HG02588 (cell line): ENCODE measurements around the gene FZR1.

Experiments
- ATAC-seq: cut with Tn5 transposase; IDR thresholded peaks from one replicate; pipeline ENCODE4 v1.9.1; 2021; ENCODE audit warnings: mild to moderate bottlenecking, moderate library complexity; ENCODE audit not compliant: unreplicated experiment

FZR1 gene

GRCh38 chr19:3512562-3513228 lies 6.6 kb downstream of the FZR1 start:
- ATAC-seq: no peak

DNA sequence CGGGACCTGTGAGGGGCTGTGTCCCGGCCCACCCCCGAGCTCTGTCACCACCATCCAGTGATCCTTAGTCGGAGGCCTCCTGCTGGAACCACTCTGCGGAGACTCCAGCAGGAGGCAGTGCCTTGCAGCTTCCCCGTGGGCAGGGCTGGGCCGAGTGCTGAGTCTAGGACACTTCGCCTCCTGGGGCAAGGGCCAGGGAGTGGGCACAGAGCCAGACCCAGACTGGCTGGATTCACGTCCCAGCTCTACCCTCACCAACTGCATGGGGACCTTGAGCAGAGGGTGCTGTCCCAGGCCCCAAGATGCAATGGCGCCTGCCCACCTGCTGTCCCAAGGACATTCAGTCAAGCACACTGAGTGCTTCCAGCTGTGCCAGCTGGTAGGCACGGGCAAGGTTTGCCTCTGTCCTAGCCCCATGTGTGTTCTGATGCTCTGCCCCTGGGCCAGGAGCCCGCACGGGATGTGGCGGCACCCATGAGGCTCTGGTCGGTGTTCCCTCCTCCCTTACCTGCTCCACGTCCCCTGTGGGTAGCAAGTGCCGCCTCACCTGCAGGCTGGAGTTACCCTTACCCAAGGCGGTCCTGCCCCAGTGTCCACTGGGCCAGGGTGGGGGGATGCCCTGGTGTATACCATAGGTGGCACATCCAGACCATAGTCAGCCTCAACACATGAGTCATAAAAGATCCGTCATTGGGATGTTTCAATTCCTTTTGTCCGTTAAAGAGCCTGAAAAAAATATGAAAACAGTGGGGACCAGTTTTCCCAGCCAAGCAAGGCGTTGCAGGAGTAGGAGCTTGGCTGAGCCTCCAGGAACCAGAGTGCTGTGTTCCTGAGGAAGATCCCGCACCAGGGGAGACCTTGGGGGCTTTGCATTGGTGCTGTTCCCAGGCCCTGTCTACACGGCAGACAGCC lies 7.4 kb downstream of the FZR1 start:
- ATAC-seq: no peak

DNA sequence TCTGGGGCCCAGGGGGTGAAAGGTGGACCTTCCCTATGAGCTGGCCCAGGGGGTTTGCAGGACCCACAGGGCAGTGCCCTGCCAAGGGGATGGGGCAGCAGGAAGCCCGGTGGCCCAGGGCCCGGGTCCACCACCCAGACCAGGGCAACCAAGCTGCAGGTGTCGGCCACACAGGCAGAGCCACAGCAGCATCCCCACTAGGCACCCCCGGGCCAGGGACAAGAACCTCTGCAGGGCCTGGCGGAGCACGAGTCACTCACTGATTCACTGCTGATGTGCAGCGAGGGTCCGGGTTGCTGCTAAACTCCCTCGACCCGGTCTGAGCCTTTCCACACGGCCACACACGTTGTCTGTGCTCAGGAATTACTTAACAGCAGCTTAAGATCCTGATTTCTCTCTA lies 8.8 kb downstream of the FZR1 start:
- ATAC-seq: no peak

- ATAC-seq: no peak
Measured at GRCh38 chr19:3515891-3516422, 9.8 kb downstream of the FZR1 start.

- no peak for ATAC-seq
Measured at GRCh38 chr19:3516675-3517207, 10.6 kb downstream of the FZR1 start.

DNA sequence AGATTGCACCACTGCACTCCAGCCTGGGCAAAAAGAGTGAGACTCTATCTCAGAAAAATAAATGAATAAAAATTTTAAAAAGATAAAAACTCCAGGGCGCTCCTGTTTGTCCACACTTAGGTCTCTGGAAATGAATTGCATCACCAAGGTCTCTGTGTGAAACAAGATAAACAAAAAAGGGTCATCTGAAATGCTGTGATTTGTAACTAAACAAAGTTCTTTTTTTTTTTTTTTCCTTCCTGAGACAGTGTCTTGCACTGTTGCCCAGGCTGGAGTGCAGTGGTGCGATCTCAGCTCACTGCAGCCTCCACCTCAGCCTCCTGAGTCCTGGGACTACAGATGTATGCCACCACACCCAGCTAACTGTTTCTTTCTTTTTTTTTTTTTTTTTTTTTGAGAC lies 11.5 kb downstream of the FZR1 start:
- no peak for ATAC-seq

GRCh38 chr19:3518255-3518654 lies 12.1 kb downstream of the FZR1 start:
- no peak for ATAC-seq

GRCh38 chr19:3518659-3519058 lies 12.5 kb downstream of the FZR1 start:
- ATAC-seq: no peak

DNA sequence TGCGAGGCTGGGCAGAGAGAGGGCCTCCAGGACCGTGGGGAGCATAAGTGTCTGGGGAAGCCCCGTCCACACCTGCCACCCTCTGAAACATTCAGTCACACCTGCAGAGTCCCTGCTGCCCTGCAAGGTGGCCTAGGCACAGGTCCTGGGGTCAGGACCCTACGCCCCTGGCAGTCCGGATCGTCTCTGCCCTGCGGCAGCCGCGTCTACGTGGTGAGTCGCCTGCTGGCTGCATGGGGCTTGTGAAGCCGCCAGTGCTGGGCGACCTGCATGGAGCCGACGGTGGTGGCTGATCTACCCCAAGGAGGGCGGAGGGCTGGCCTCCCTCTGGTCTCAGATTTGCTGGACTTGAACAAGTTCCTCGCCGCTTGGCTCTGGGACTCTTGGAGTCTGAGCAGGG lies 13.0 kb downstream of the FZR1 start:
- no peak for ATAC-seq

DNA sequence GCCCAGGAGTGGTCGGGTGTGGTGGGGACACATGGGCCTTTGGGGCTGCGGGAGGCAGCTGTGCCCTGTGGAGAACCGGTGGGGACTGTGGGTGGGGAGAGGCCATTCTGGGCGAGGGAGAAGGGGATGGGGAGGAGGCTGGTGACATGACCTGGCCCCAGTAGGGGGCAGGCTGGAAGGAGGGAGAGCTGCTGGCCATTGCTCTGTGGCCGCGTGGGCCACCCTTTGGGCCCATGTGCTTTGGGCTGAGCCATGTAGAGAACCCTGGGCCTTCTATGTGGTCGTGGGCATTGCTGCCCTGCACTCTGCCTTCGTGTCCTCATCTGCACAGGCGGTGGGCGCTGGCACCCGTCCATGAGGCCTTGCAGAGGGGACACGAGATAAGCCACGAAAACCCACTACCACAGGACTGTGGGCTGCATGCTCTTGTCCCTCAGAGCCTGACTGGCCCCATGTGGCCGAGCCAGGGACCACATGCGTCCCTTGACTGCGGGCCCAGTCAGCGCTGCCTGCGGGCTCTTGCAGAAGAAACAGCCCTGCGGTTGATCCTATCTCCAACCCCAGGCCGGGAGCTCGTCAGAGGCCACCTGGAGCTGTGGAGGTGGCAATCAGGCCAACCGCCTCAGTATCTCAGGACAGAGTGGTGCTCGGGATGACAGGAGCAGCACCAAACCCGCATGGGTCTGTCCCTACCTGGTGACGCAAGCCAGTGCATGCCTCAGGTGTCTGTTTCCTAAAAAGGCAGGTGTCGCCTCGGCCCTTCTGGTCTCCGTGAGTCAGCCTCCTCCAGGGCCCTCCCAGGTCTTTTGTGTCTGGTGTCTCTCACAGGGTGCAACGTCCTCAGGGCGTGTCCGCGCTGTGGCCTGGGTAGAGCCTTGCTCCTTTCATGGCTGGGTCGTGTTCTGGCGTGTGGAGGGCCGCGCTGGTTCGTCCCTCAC lies 14.3 kb downstream of the FZR1 start:
- ATAC-seq: no peak

DNA sequence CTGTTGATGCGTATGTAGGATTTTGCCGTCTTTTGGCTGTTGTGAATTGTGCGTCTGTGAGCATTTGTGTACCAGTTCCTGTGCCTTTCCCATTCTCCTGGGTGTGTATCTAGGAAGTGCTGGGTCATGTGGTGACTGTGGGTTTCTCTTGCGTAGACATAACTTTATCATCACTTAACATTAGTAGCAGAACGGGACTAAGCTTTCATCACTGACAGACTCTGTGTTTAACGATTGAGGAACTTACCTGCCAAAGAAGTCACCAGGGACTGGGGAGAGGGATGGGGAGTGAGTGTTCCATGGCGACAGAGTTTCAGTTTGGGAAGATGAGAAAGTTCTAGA lies 15.0 kb downstream of the FZR1 start:
- no peak for ATAC-seq

DNA sequence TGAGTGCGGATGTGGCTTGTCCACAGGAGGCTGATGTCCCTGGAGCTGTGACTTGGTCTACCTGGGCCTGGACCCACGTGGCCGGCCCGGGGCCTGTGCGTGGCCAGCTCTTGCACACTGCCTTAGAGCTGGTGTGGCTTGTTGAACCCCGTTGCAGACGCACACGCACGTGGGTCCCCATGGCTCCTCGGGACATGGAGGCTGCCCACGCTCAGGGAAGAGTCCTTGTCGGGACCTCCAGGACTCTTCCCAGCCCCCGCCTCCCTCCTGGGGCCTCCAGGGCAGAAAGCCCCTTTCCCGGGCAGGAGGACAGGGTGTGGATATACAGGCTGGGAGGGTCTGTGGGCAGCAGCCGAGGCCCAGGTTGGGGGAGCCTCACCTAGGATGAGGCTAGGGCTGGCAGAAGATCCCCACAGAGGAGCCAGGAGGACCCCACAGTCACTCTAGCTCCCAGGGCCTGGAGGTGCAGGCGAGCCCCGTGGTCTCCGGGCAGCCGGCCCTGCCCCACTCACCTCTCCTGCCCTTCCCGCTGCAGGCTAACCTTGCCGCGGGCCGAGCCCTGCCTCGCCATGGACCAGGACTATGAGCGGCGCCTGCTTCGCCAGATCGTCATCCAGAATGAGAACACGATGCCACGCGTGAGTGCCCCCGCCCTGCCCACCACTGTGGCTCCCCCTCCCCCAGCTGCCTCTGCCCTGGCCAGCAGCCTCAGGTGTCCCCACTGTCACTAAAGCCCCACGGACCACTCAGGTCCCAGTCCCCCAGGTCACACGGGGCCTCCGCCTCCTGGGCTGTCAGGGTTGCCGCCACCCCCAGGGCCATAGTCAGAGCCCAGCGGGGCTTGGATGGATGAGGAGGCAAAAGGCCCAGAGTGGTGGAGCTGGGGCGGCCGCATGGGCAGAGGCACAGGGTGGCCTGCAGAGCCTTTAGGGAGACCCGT lies 16.6 kb downstream of the FZR1 start:
- no peak for ATAC-seq

DNA sequence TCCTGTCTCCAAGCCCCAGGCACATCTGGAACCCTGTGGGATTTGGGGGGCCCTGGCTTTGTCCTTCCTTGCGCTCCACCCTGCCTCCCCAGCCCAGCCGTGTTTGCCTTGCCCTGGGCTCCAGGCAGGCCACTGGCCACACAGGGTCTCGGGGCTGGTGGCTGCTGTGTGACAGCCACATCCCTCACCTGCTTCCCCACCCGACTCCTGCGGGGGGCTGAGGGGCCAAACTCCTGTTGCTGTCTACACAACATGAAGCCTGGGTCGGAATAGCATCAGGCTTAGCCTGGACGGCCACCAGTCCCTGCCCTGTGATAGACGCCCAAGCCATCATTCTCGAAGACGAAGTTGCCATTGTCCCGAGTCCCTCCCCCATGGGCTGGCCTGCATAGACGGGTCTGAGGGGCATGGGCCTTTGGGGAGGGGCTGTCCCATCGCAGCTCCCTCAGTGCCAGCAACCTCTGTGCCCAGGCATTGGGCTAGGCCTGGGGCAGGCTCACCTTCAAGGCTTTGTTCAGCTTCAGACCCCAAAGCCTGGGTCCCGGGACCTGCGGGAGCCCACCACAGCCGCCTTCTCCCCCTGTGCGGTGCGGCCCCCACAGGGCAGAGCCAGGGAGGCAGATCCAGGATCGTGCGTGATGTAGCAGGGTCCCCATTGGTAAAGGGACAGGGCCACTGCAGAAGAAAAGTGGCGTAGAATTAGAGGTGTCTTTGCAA lies 17.4 kb downstream of the FZR1 start:
- no peak for ATAC-seq

DNA sequence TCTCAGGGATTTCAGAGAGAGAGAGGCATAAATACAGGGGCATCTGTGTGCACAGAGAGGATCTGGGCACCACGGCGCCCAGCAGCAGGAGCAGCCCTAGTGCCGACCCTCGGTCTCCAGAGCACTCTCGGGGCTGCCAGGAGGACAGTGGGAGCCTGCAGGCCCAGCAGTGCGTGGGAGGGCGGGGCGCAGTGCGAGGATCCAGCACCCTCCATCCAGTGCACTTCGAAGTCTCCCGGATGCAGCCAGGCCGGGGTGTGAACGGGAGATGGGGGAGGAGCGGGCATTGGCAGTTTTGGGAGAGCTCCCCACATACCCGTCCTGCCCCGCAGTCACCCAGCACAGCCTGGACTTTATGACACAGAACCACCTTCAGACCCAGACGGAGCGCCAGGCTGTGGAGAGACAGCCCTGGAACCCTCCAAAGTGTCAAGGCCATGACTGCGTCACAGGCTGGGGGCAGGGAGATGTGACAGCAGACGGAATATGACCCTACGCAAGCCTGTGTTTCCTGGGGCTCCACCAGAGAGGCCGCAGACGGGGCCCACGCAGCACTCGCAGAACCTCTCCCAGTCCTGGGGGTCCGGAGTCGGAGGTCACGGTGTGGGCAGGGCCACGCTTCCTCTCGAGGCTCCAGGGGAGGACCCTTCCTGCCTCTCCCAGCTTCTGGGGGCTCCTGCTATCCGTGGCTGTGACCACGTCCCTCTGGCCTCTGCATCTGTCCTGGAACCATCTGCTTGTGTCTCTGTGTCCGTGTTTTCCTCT lies 18.1 kb downstream of the FZR1 start:
- ATAC-seq: no peak

DNA sequence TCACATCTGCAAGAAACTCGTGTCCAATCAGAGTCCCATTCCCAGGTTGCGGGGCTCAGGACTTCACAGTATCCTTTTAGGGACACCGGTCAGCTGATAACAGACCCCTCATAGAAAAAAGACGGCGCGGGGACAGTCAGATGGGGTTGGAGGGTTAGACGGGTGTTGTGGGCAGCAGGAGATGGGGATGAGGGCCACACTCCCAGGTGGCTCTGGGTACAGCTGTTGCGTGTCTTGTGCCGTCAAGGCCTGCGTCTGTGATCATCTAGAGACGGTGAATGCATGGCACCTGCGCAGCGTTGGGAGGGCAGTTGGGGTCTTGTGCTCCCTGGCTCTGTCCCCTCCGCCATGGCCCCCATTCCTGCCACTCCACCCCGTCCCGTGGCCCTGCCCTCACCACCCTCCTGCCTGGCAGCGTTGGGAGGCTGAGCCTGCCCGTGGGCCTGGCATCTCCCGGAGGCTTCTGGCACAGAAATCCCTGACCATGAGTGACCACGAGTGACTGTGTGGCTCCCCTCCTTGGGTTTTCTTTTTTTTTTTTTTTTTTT lies 18.9 kb downstream of the FZR1 start:
- no peak for ATAC-seq

- no peak for ATAC-seq
Measured at GRCh38 chr19:3526507-3527237, 20.6 kb downstream of the FZR1 start.

- no peak for ATAC-seq
Measured at GRCh38 chr19:3527238-3527910, 21.3 kb downstream of the FZR1 start.
